ENCODE results near the gene SH3BP2.

Gene SH3BP2

GRCh38 chr4:2804449-2804972 lies 11.6 kb downstream of the SH3BP2 start:
- no peak for DNase-seq

GRCh38 chr4:2804973-2805501 lies 12.2 kb downstream of the SH3BP2 start:
- no peak for DNase-seq

GRCh38 chr4:2805712-2806389 lies 13.0 kb downstream of the SH3BP2 start:
- no peak for DNase-seq

GRCh38 chr4:2806390-2807355 lies 13.8 kb downstream of the SH3BP2 start:
- DNase-seq, result no peak

GRCh38 chr4:2807571-2807970 lies 14.7 kb downstream of the SH3BP2 start:
- DNase-seq, result no peak

- DNase-seq, result no peak
Measured at GRCh38 chr4:2808001-2808400, 15.1 kb downstream of the SH3BP2 start.

GRCh38 chr4:2809610-2810180 lies 16.8 kb downstream of the SH3BP2 start:
- no peak for DNase-seq

GRCh38 chr4:2810388-2810787 lies 17.5 kb downstream of the SH3BP2 start:
- no peak for DNase-seq

GRCh38 chr4:2811830-2812611 lies 19.1 kb downstream of the SH3BP2 start:
- peak; percentile 49 for DNase-seq

GRCh38 chr4:2812612-2813354 lies 19.9 kb downstream of the SH3BP2 start:
- DNase-seq, result no peak

- DNase-seq, result no peak
Measured at GRCh38 chr4:2813446-2814405, 20.8 kb downstream of the SH3BP2 start.

- DNase-seq, result no peak
Measured at GRCh38 chr4:2814627-2815270, 21.9 kb downstream of the SH3BP2 start.

GRCh38 chr4:2816401-2816954 lies 23.6 kb downstream of the SH3BP2 start:
- no peak for DNase-seq

- DNase-seq, result no peak
Measured at GRCh38 chr4:2817137-2817536, 24.3 kb downstream of the SH3BP2 start.

GRCh38 chr4:2817701-2818350 lies 24.9 kb downstream of the SH3BP2 start:
- peak; percentile 51 for DNase-seq

- DNase-seq, result no peak
Measured at GRCh38 chr4:2818351-2818939, 25.6 kb downstream of the SH3BP2 start.

- DNase-seq, result no peak
Measured at GRCh38 chr4:2819244-2820215, 26.6 kb downstream of the SH3BP2 start.
